ENCODE measurements around the gene NTM. TPM values are rescaled to one million over a fixed set of nuclear protein-coding genes. Genes with fewer than 3 reads are reported as not detected.
"Not testable (repeated sequence)": the region's sequence is repeated elsewhere in the genome, so short reads cannot be mapped to it uniquely, and the experiment has no call there.

NTM gene
- polyA plus RNA-seq, 1 donor (not counting 4 experiments of a cell fraction or from before 2014, with no cell fraction given) = 47.9 TPM

DNA sequence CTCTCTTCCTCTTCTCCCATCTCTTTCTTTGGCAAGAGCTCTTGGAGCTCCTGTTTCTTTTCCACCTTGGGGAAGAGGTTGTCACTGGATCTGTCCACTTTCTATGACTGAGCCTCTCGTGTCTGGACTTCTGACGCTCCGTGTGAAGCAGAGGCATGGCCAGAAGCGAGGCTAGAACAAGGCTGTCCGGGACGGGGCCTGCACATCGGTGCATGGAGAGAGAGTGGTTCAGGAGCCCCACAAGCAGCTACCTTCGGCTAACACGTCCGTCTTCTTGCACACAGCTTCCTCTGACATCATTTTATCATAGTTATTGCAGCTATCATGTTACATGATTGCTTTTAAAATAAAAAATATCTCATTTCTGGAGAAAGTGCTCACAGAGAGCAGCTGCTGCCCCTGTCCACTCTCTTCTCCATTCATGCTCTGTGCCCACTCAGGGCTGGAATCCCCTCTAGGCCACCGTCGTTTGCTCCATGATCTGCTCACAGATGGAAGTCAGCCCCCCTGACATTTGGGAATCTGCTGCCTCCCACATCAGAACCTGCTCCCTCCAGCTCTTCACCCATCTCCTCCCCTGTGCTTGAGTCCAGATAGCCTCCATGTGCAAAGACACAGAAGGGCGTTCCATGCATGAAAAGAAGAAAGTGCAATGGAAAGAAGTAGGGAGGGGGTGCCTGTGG lies 308.4 kb downstream of the NTM start:
- H3K79me2 ChIP-seq (ENCODE audit: control insufficient read depth, insufficient read depth, low read length) = no peaks in the 10 kb centered on the region
- dilution Hi-C loops (cut with MboI; ENCODE audit: extremely low pct_ligation_motif_present, low sequenced_read_pairs) = no loop called here
- H3K9me1 ChIP-seq (ENCODE audit: control insufficient read depth, extremely low read depth, insufficient read depth, low read length) = no peaks in the 10 kb centered on the region
- no peaks in the 10 kb centered on the region for H3K4me1 ChIP-seq (ENCODE audit: control insufficient read depth, extremely low read depth, insufficient read depth, low read length)
- H3K27ac ChIP-seq (ENCODE audit: control insufficient read depth, insufficient read depth, low read length) = no peak overlapping the region
- H3K36me3 ChIP-seq (ENCODE audit: control insufficient read depth in 2 of 2, extremely low read depth in 1 of 2, insufficient read depth in 2 of 2, low read length in 2 of 2) = no peaks in the 10 kb centered on the region
- no peak for FAIRE-seq
- no peak overlapping the region for H3K4me2 ChIP-seq (ENCODE audit: control insufficient read depth, extremely low read depth, insufficient read depth, low read depth, low read length)
- no peaks in the 10 kb centered on the region for H3K27me3 ChIP-seq (ENCODE audit: control insufficient read depth, extremely low read depth, insufficient read depth, low read length)
- H3K9me3 ChIP-seq (ENCODE audit: control insufficient read depth, low read depth, low read length) = peaks cover 2% of the 10 kb centered on the region
- H4K20me1 ChIP-seq (ENCODE audit: control insufficient read depth, extremely low read depth, insufficient read depth, low read length) = no peaks in the 10 kb centered on the region
- TF ChIP-seq, protein P1, sequence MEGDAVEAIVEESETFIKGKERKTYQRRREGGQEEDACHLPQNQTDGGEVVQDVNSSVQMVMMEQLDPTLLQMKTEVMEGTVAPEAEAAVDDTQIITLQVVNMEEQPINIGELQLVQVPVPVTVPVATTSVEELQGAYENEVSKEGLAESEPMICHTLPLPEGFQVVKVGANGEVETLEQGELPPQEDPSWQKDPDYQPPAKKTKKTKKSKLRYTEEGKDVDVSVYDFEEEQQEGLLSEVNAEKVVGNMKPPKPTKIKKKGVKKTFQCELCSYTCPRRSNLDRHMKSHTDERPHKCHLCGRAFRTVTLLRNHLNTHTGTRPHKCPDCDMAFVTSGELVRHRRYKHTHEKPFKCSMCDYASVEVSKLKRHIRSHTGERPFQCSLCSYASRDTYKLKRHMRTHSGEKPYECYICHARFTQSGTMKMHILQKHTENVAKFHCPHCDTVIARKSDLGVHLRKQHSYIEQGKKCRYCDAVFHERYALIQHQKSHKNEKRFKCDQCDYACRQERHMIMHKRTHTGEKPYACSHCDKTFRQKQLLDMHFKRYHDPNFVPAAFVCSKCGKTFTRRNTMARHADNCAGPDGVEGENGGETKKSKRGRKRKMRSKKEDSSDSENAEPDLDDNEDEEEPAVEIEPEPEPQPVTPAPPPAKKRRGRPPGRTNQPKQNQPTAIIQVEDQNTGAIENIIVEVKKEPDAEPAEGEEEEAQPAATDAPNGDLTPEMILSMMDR (optimal IDR thresholded peaks at IDR 0.05 in 1 of 3, IDR thresholded peaks at IDR 0.05 in 1 of 3, conservative IDR thresholded peaks at IDR 0.05 in 1 of 3; ENCODE audit: extremely low read depth in 1 of 3, insufficient read depth in 2 of 3, low read length in 3 of 3) = no peak
- no peak for TF ChIP-seq EZH2 (IDR thresholded peaks at IDR 0.05; ENCODE audit: low read length)
- no peak overlapping the region for H2AFZ ChIP-seq (ENCODE audit: control insufficient read depth, low read length)
- H3K4me3 ChIP-seq (ENCODE audit: control insufficient read depth in 2 of 3, extremely low read depth in 1 of 3, insufficient read depth in 2 of 3, low read depth in 1 of 3, low read length in 3 of 3) = no peak overlapping the region
- H3K9ac ChIP-seq (ENCODE audit: control insufficient read depth, extremely low read depth, insufficient read depth, low read length) = no peak overlapping the region
- DNase-seq (ENCODE audit: low read depth, low spot score) = no peak

DNA sequence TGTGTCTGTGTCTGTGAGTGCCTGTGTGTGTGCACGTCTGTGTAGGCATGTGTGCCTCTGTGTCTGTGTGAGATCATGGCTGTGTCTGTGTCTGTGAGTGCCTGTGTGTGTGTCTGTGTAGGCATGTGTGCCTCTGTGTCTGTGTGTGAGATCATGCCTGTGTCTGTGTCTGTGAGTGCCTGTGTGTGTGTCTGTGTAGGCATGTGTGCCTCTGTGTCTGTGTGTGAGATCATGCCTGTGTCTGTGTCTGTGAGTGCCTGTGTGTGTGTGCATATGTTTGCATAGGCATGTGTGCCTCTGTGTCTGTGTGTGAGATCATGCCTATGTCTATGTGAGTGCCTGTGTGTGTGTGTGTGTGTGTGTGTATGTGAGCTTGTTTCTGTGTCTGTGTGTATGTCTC lies 310.0 kb downstream of the NTM start:
- H3K4me3 ChIP-seq (ENCODE audit: control insufficient read depth in 2 of 3, extremely low read depth in 1 of 3, insufficient read depth in 2 of 3, low read depth in 1 of 3, low read length in 3 of 3); H4K20me1 ChIP-seq (ENCODE audit: control insufficient read depth, extremely low read depth, insufficient read depth, low read length); H3K36me3 ChIP-seq (ENCODE audit: control insufficient read depth in 2 of 2, extremely low read depth in 1 of 2, insufficient read depth in 2 of 2, low read length in 2 of 2); DNase-seq (ENCODE audit: low read depth, low spot score); H3K9me3 ChIP-seq (ENCODE audit: control insufficient read depth, low read depth, low read length); dilution Hi-C loops (cut with MboI; ENCODE audit: extremely low pct_ligation_motif_present, low sequenced_read_pairs); H3K4me1 ChIP-seq (ENCODE audit: control insufficient read depth, extremely low read depth, insufficient read depth, low read length); H3K27ac ChIP-seq (ENCODE audit: control insufficient read depth, insufficient read depth, low read length); H3K4me2 ChIP-seq (ENCODE audit: control insufficient read depth, extremely low read depth, insufficient read depth, low read depth, low read length); H3K27me3 ChIP-seq (ENCODE audit: control insufficient read depth, extremely low read depth, insufficient read depth, low read length); H2AFZ ChIP-seq (ENCODE audit: control insufficient read depth, low read length); H3K79me2 ChIP-seq (ENCODE audit: control insufficient read depth, insufficient read depth, low read length); H3K9ac ChIP-seq (ENCODE audit: control insufficient read depth, extremely low read depth, insufficient read depth, low read length); H3K9me1 ChIP-seq (ENCODE audit: control insufficient read depth, extremely low read depth, insufficient read depth, low read length): not testable (repeated sequence)
- peak; percentile 99 for FAIRE-seq

DNA sequence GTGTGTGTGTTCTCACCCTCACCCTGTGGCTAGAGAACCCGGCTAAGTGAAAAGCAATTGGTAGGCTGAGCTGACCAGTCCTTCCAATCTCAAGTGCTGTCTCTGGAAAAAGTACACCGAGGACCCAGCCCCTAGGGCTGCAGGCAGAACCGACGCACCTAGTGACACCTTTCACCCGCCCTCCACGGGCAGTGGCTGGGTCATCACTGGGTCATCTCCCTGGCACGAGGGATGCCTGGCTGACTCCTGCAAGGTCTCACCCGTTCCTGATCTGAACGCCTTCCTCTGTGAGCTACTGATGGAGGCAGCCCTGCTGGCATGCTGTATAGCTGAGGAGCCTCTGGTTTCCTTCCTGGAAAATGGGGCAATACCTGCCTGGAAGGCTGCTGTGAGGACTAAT lies 311.5 kb downstream of the NTM start:
- Histone ChIP-seq H3K36me3 (ENCODE audit: control insufficient read depth in 2 of 2, extremely low read depth in 1 of 2, insufficient read depth in 2 of 2, low read length in 2 of 2) (no peaks in the 10 kb centered on the region), H2AFZ (ENCODE audit: control insufficient read depth, low read length) (no peak overlapping the region), H3K27ac (ENCODE audit: control insufficient read depth, insufficient read depth, low read length) (no peak overlapping the region), H3K4me1 (ENCODE audit: control insufficient read depth, extremely low read depth, insufficient read depth, low read length) (no peaks in the 10 kb centered on the region), H3K9me3 (ENCODE audit: control insufficient read depth, low read depth, low read length) (peaks cover 2% of the 10 kb centered on the region), H3K4me2 (ENCODE audit: control insufficient read depth, extremely low read depth, insufficient read depth, low read depth, low read length) (no peak overlapping the region), H3K9me1 (ENCODE audit: control insufficient read depth, extremely low read depth, insufficient read depth, low read length) (no peaks in the 10 kb centered on the region), H4K20me1 (ENCODE audit: control insufficient read depth, extremely low read depth, insufficient read depth, low read length) (no peaks in the 10 kb centered on the region), H3K79me2 (ENCODE audit: control insufficient read depth, insufficient read depth, low read length) (no peaks in the 10 kb centered on the region), H3K27me3 (ENCODE audit: control insufficient read depth, extremely low read depth, insufficient read depth, low read length) (no peaks in the 10 kb centered on the region), H3K4me3 (ENCODE audit: control insufficient read depth in 2 of 3, extremely low read depth in 1 of 3, insufficient read depth in 2 of 3, low read depth in 1 of 3, low read length in 3 of 3) (no peak overlapping the region), H3K9ac (ENCODE audit: control insufficient read depth, extremely low read depth, insufficient read depth, low read length) (no peak overlapping the region)
- dilution Hi-C loops (cut with MboI; ENCODE audit: extremely low pct_ligation_motif_present, low sequenced_read_pairs) = no loop called here
- no peak for DNase-seq (ENCODE audit: low read depth, low spot score)
- no peak for FAIRE-seq
- TF ChIP-seq, protein P1 (optimal IDR thresholded peaks at IDR 0.05 in 1 of 3, IDR thresholded peaks at IDR 0.05 in 1 of 3, conservative IDR thresholded peaks at IDR 0.05 in 1 of 3; ENCODE audit: extremely low read depth in 1 of 3, insufficient read depth in 2 of 3, low read length in 3 of 3) = no peak
- TF ChIP-seq EZH2 (IDR thresholded peaks at IDR 0.05; ENCODE audit: low read length) = no peak
